K562 (cell line): Measurements from ENCODE around the gene PSMD11. TPM values are rescaled to one million over a fixed set of nuclear protein-coding genes. Genes with fewer than 3 reads are reported as not detected.
"Not testable (repeated sequence)": the region's sequence is repeated elsewhere in the genome, so short reads cannot be mapped to it uniquely, and the experiment has no call there.

Experiments
- ATAC-seq: fragments of 200-7000 bp; cut with Tn5 transposase; 3 replicates; pipeline ENCODE4 v1.9.1; 2020; ENCODE audit warnings: moderate library complexity
- BruUV-seq: library from RNA; stranded (reverse); fragments of 400-500 nt; replicated peaks from 2 replicates; lab custom pipeline; 2021; lab: Mats Ljungman, UMichigan
- CTCF ChIA-PET: fragments of 300-600 bp; formaldehyde crosslinking; extraction: SDS; loops from one replicate; lab custom pipeline; 2021; ENCODE audit warnings: low intra/inter-chr PET ratio; lab: Yijun Ruan, JAX
- POLR2A ChIA-PET: fragments of 300-600, 350-650 bp; sonication (Branson Sonifier 250); formaldehyde crosslinking; extraction: SDS; loops from one replicate; lab custom pipeline; 2021; ENCODE audit warnings: antibody characterized with exemption, inconsistent platforms; lab: Yijun Ruan, JAX
- DNase-seq, 4 experiments: peaks; one replicate each; pipeline versions ENCODE4 v3.0.0 to v3.0.0-alpha.2; 2011 to 2018; ENCODE audit warnings: low spot score in 3 of 4, mixed read lengths in 3 of 4; ENCODE audit errors: extremely low read depth in 1 of 4
- FAIRE-seq: peaks from 2 replicates; lab custom pipeline; 2011; peaks lifted over from hg19 to GRCh38; lab: Jason Lieb, UNC
- H2AFZ ChIP-seq: 2 replicates; pipeline ENCODE4 v1.6.0; 2011; ENCODE audit warnings: low read depth, low read length, control low read depth, inconsistent platforms
- H3K27ac ChIP-seq: fragments of 200-600 bp; 3 replicates; pipeline ENCODE4 v1.8.0; 2011; ENCODE audit warnings: low read depth, mild to moderate bottlenecking, control low read depth, inconsistent platforms, low read length, moderate library complexity, mixed read lengths; ENCODE audit errors: extremely low read depth
- H3K27me3 ChIP-seq, 2 experiments: fragments of 300-600 bp in 1 of 2; 2 replicates in 1 of 2; 3 replicates in 1 of 2; pipeline versions ENCODE4 v1.6.0 to v1.8.0; 2011; ENCODE audit warnings: inconsistent platforms in 2 of 2, low read length in 2 of 2, mild to moderate bottlenecking in 1 of 2, mixed read lengths in 1 of 2, moderate library complexity in 1 of 2; ENCODE audit not compliant: control insufficient read depth in 2 of 2, insufficient read depth in 2 of 2
- H3K36me3 ChIP-seq: fragments of 300-600 bp; 3 replicates; pipeline ENCODE4 v1.8.0; 2011; ENCODE audit warnings: mild to moderate bottlenecking, low read length, inconsistent platforms; ENCODE audit not compliant: control insufficient read depth, insufficient read depth
- H3K4me1 ChIP-seq, 2 experiments: fragments of 200-600 bp in 1 of 2; replicated peaks in 1 of 2; 2 replicates in 1 of 2; 3 replicates in 1 of 2; pipeline versions ENCODE4 v1.5.1 to v1.8.0; 2011; ENCODE audit warnings: inconsistent platforms in 2 of 2, low read length in 2 of 2, mild to moderate bottlenecking in 1 of 2, mixed read lengths in 1 of 2, moderate library complexity in 1 of 2; ENCODE audit not compliant: control insufficient read depth in 2 of 2, insufficient read depth in 2 of 2
- H3K4me2 ChIP-seq: 2 replicates; pipeline ENCODE4 v1.6.1; 2011; ENCODE audit warnings: low read length, control low read depth, inconsistent platforms, mixed read lengths; ENCODE audit not compliant: insufficient read depth
- H3K4me3 ChIP-seq: fragments of 200-600 bp; sonication (generic), shearing (Covaris generic); 2 replicates; pipeline ENCODE4 v1.5.1; 2016; ENCODE audit warnings: control low read depth, inconsistent platforms
- H3K79me2 ChIP-seq: fragments of 200-600 bp; 3 replicates; pipeline ENCODE4 v1.8.0; 2011; ENCODE audit warnings: low read length, inconsistent platforms; ENCODE audit not compliant: control insufficient read depth, insufficient read depth
- H3K9ac ChIP-seq, 2 experiments: 2 replicates each; pipeline versions ENCODE4 v1.6.0 to v1.6.1; 2011; ENCODE audit warnings: low read depth in 2 of 2, low read length in 2 of 2, control low read depth in 1 of 2, inconsistent platforms in 1 of 2, mild to moderate bottlenecking in 1 of 2, mixed read lengths in 1 of 2; ENCODE audit not compliant: insufficient read depth in 1 of 2
- H3K9me1 ChIP-seq: one replicate; pipeline ENCODE4 v1.6.0; 2011; ENCODE audit warnings: inconsistent platforms, mild to moderate bottlenecking, low read length, moderate library complexity; ENCODE audit not compliant: control insufficient read depth, insufficient read depth
- H3K9me3 ChIP-seq: replicated peaks from 2 replicates; pipeline ENCODE4 v1.5.1; 2011; ENCODE audit warnings: low read depth, low read length, inconsistent platforms; ENCODE audit not compliant: control insufficient read depth, insufficient read depth
- H4K20me1 ChIP-seq: replicated peaks from 2 replicates; pipeline ENCODE4 v1.6.1; 2011; ENCODE audit warnings: low read length, inconsistent platforms, mixed read lengths; ENCODE audit not compliant: control insufficient read depth, insufficient read depth
- DLX4 ChIP-seq: fragments of 250-450 bp; sonication (Bioruptor Pico); IDR thresholded peaks from 2 replicates; pipeline ENCODE4 v1.6.1; 2021; ENCODE audit warnings: mild to moderate bottlenecking
- GATAD2B ChIP-seq: fragments of 450-650 bp; IDR thresholded peaks from 2 replicates; pipeline ENCODE4 v1.6.1; 2017; ENCODE audit warnings: mild to moderate bottlenecking, borderline replicate concordance
- THAP12 ChIP-seq: fragments of 250-450 bp; sonication (Bioruptor Pico); IDR thresholded peaks from 2 replicates; pipeline ENCODE4 v1.9.0; 2021; ENCODE audit warnings: mild to moderate bottlenecking, inconsistent platforms
- ZNF165 ChIP-seq: fragments of 250-450 bp; sonication (Bioruptor Pico); IDR thresholded peaks from 2 replicates; pipeline ENCODE4 v1.4.0; 2020; ENCODE audit warnings: borderline replicate concordance
- ZNF277 ChIP-seq: fragments of 250-450 bp; sonication (Bioruptor Pico); IDR thresholded peaks from 2 replicates; pipeline ENCODE4 v1.8.0; 2022; ENCODE audit warnings: inconsistent platforms, mild to moderate bottlenecking, moderate library complexity, borderline replicate concordance
- WGBS: fragments of 100-300 bp; shearing (Covaris generic); methylation state at CpG from one replicate; pipeline ENCODE4 v1.1.6; 2016; ENCODE audit warnings: low coverage, mixed read lengths; ENCODE audit not compliant: insufficient coverage; ENCODE audit errors: missing lambda C conversion rate; 5-methylcytosine and 5-hydroxymethylcytosine counted together
- in situ Hi-C: fragments of 300-500 bp; cut with MboI; formaldehyde crosslinking; loops from 4 replicates; pipeline ENCODE4 v1.15.0; 2018; ENCODE audit warnings: inconsistent platforms, mixed read lengths
- intact Hi-C: fragments of 100-400 bp; cut with micrococcal nuclease; formaldehyde crosslinking; loops from 2 replicates; pipeline ENCODE4 v1.14.2; 2022
- polyA plus RNA-seq, 8 experiments: library from polyadenylated mRNA; depleted of rRNA in 4 of 8; stranded (reverse) in 5 of 8; unstranded in 3 of 8; fragments of >200 nt; fragmentation: Nextera tagmentation in 2 of 8; fragmentation: Illumina TruSeq in 1 of 8; extraction: Ambion mirVana in 2 of 8; extraction: Trizol in 1 of 8; gene quantifications; 2 replicates each; pipeline versions ENCODE4 v1.2.1 to v1.2.3, GENCODE V29; 2011 to 2014; ENCODE audit warnings: inconsistent platforms in 1 of 8, missing spikeins in 1 of 8
- total RNA-seq, 7 experiments: library from RNA; depleted of rRNA in 6 of 7; stranded (reverse); fragments of >200 nt in 6 of 7; fragmentation: Illumina TruSeq in 2 of 7; extraction: Trizol in 2 of 7; gene quantifications; 2 replicates each; pipeline versions ENCODE4 v1.2.1 to v1.2.3, GENCODE V29; 2011 to 2021; ENCODE audit warnings: low replicate concordance in 1 of 7

PSMD11 gene
- total and polyA plus RNA-seq, 9 of the 15 experiments (the other 6 are each of a cell fraction or from before 2014, with no cell fraction given) = 104 to 378 (median 158) TPM

GRCh38 chr17:32523827-32524552 is 79.7 kb downstream of the PSMD11 start (continued):
- TF ChIP-seq THAP12 (CRISPR knock-in tag) = no peak
- TF ChIP-seq ZNF165 (CRISPR knock-in tag) = no peak
- no peak for TF ChIP-seq ZNF277 (CRISPR knock-in tag)
- TF ChIP-seq GATAD2B = no peak
- no peak for TF ChIP-seq DLX4 (CRISPR knock-in tag)

GRCh38 chr17:32524553-32524880 is 80.2 kb downstream of the PSMD11 start:
- intact Hi-C loops, CTCF ChIA-PET: not testable (repeated sequence)
- POLR2A ChIA-PET = interaction anchor here (0.9 to 2.8 kb wide), 2 partner anchors 9 to 12 kb away, joined by 3 to 8 read pairs; no protein-coding TSS in a partner anchor

More at GRCh38 chr17:32524553-32524880, 80.2 kb downstream of the PSMD11 start:
- H2AFZ ChIP-seq, H3K4me2 ChIP-seq, ATAC-seq, H3K4me1 ChIP-seq, H3K27me3 ChIP-seq, H3K4me3 ChIP-seq, H4K20me1 ChIP-seq, H3K9me1 ChIP-seq, H3K9ac ChIP-seq, H3K9me3 ChIP-seq, FAIRE-seq, H3K27ac ChIP-seq, BruUV-seq, in situ Hi-C loops, H3K36me3 ChIP-seq, H3K79me2 ChIP-seq, DNase-seq: not testable (repeated sequence)
- 53% methylated on average over 2 of the region's 6 CpGs for WGBS
